SU-DHL-6 (cell line): ENCODE data around the gene IGF2BP2.

Source experiments
- EZH2phosphoT487 ChIP-seq: fragments of 200-600 bp; sonication (generic), shearing (Covaris generic); conservative IDR thresholded peaks from 2 replicates; pipeline ENCODE4 v1.6.1; 2018; ENCODE audit warnings: mild to moderate bottlenecking, antibody characterized with exemption, low read length, moderate library complexity, mixed read lengths
- TF ChIP-seq, protein P1 (sequence below): fragments of 200-600 bp; sonication (generic); IDR thresholded peaks from one replicate; pipeline ENCODE4 v1.5.1; 2017; ENCODE audit warnings: antibody characterized with exemption, mild to moderate bottlenecking, low read length, moderate library complexity; ENCODE audit not compliant: insufficient read depth, poor library complexity, severe bottlenecking

DNA sequence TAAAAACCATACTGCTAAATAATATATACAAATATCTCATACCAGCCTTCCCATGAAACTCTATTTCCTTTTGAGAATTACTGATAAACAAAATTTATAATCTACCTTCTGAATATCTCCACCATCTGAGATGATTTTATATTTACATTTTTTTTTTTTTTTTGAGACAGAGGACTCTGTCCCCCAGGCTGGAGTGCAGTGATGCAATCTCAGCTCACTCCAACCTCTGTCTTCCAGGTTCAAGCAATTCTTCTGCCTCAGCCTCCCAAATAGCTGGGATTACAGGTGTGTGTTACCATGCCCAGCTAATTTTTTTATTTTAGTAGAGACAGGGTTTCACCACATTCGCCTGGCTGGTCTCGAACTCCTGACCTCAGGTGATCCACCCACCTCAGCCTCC is 42.8 kb upstream of the IGF2BP2 start:
- TF ChIP-seq, protein P1, sequence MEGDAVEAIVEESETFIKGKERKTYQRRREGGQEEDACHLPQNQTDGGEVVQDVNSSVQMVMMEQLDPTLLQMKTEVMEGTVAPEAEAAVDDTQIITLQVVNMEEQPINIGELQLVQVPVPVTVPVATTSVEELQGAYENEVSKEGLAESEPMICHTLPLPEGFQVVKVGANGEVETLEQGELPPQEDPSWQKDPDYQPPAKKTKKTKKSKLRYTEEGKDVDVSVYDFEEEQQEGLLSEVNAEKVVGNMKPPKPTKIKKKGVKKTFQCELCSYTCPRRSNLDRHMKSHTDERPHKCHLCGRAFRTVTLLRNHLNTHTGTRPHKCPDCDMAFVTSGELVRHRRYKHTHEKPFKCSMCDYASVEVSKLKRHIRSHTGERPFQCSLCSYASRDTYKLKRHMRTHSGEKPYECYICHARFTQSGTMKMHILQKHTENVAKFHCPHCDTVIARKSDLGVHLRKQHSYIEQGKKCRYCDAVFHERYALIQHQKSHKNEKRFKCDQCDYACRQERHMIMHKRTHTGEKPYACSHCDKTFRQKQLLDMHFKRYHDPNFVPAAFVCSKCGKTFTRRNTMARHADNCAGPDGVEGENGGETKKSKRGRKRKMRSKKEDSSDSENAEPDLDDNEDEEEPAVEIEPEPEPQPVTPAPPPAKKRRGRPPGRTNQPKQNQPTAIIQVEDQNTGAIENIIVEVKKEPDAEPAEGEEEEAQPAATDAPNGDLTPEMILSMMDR, result no peak
- TF ChIP-seq EZH2phosphoT487, result no peak
